AG08396 (cell line): Measurements from ENCODE around the gene ASB2.
A peak's percentile ranks its signal among the peaks of the same experiment; 100 is the strongest.

Source experiments
- DNase-seq: peaks from one replicate; pipeline ENCODE4 v3.0.0; 2012; ENCODE audit warnings: low spot score, mixed read lengths

Gene ASB2

GRCh38 chr14:93946541-93947090 is 29.8 kb downstream of the ASB2 start:
- no peak for DNase-seq

GRCh38 chr14:93946104-93946503 is 30.3 kb downstream of the ASB2 start:
- no peak for DNase-seq

GRCh38 chr14:93945070-93945399 is 31.3 kb downstream of the ASB2 start:
- no peak for DNase-seq

- no peak for DNase-seq
Observed at GRCh38 chr14:93944348-93945069, 31.9 kb downstream of the ASB2 start.

- no peak for DNase-seq
Observed at GRCh38 chr14:93943930-93944329, 32.4 kb downstream of the ASB2 start.

GRCh38 chr14:93943052-93943451 is 33.3 kb downstream of the ASB2 start:
- no peak for DNase-seq

- peak; percentile 71 for DNase-seq
Observed at GRCh38 chr14:93941293-93941910, 35.0 kb downstream of the ASB2 start.

- DNase-seq: no peak
Observed at GRCh38 chr14:93940437-93940836, 35.9 kb downstream of the ASB2 start.

- peak; percentile 86 for DNase-seq
Observed at GRCh38 chr14:93939304-93940229, 36.8 kb downstream of the ASB2 start.

GRCh38 chr14:93938751-93939303 is 37.5 kb downstream of the ASB2 start:
- DNase-seq: no peak

GRCh38 chr14:93937519-93937918 is 38.9 kb downstream of the ASB2 start:
- no peak for DNase-seq

- no peak for DNase-seq
Observed at GRCh38 chr14:93936926-93937325, 39.4 kb downstream of the ASB2 start.

- DNase-seq: no peak
Observed at GRCh38 chr14:93936245-93936644, 40.1 kb downstream of the ASB2 start.

GRCh38 chr14:93935213-93935612 is 41.2 kb downstream of the ASB2 start:
- no peak for DNase-seq

GRCh38 chr14:93932642-93933041 is 43.7 kb downstream of the ASB2 start:
- DNase-seq: no peak

GRCh38 chr14:93930989-93931307 is 45.4 kb downstream of the ASB2 start:
- no peak for DNase-seq

GRCh38 chr14:93930296-93930988 is 45.9 kb downstream of the ASB2 start:
- no peak for DNase-seq

GRCh38 chr14:93929657-93930056 is 46.7 kb downstream of the ASB2 start:
- DNase-seq: no peak

- DNase-seq: no peak
Observed at GRCh38 chr14:93929048-93929535, 47.3 kb downstream of the ASB2 start.

GRCh38 chr14:93928184-93929047 is 48.0 kb downstream of the ASB2 start:
- DNase-seq: no peak

GRCh38 chr14:93927800-93928145 is 48.6 kb downstream of the ASB2 start:
- DNase-seq: no peak
